Thyroid gland (tissue), 4 donors: ENCODE data around the gene ANKRD33B.

Experiments
- POLR2A ChIP-seq, 2 donors: fragments of 450-650 bp; IDR thresholded peaks; one replicate each; pipeline ENCODE4 v1.6.1; 2017; ENCODE audit warnings: antibody characterized with exemption in 2 of 2, mild to moderate bottlenecking in 2 of 2, moderate library complexity in 1 of 2
- TF ChIP-seq, protein P1 (sequence below), 6 experiments: fragments of 200-600 bp in 3 of 6; fragments of 450-650 bp in 3 of 6; sonication (generic) in 3 of 6; IDR thresholded peaks; one replicate each; pipeline ENCODE4 v1.5.1; 2016 to 2019; ENCODE audit warnings: antibody characterized with exemption in 6 of 6, mild to moderate bottlenecking in 2 of 6, inconsistent platforms in 1 of 6, moderate library complexity in 1 of 6

DNA sequence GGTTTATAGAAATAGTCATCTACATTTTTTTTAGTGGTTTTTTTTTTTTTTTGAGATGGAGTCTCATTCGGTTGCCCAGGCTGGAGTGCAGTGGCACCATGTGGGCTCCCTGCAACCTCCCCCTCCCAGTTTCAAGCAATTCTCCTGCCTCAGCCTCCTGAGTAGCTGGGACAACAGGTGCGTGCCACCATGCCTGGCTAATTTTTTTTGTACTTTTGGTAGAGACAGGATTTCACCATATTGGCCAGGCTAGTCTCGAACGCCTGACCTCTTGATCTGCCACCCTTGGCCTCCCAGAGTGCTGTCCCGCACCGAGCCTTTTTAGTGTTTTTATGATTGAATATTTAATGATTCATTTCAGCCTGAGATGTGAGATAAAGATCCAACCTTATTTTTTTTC is 27.3 kb downstream of the ANKRD33B start:
- TF ChIP-seq, protein P1, sequence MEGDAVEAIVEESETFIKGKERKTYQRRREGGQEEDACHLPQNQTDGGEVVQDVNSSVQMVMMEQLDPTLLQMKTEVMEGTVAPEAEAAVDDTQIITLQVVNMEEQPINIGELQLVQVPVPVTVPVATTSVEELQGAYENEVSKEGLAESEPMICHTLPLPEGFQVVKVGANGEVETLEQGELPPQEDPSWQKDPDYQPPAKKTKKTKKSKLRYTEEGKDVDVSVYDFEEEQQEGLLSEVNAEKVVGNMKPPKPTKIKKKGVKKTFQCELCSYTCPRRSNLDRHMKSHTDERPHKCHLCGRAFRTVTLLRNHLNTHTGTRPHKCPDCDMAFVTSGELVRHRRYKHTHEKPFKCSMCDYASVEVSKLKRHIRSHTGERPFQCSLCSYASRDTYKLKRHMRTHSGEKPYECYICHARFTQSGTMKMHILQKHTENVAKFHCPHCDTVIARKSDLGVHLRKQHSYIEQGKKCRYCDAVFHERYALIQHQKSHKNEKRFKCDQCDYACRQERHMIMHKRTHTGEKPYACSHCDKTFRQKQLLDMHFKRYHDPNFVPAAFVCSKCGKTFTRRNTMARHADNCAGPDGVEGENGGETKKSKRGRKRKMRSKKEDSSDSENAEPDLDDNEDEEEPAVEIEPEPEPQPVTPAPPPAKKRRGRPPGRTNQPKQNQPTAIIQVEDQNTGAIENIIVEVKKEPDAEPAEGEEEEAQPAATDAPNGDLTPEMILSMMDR (IDR thresholded peaks at IDR 0.05), result no peak
- no peak for TF ChIP-seq POLR2A (IDR thresholded peaks at IDR 0.05)
